Measurements from ENCODE around the gene KAZN.

Gene KAZN

GRCh38 chr1:14999441-14999840 lies 401.0 kb downstream of the KAZN start:
- DNase-seq = no peak

GRCh38 chr1:15000030-15000429 lies 401.5 kb downstream of the KAZN start:
- DNase-seq = no peak

GRCh38 chr1:15000671-15001070 lies 402.2 kb downstream of the KAZN start:
- no peak for DNase-seq

- no peak for DNase-seq
Measured at GRCh38 chr1:15001317-15001915, 402.9 kb downstream of the KAZN start.

GRCh38 chr1:15002325-15002724 lies 403.8 kb downstream of the KAZN start:
- DNase-seq = no peak

- no peak for DNase-seq
Measured at GRCh38 chr1:15004396-15004795, 405.9 kb downstream of the KAZN start.

- no peak for DNase-seq
Measured at GRCh38 chr1:15005116-15005515, 406.6 kb downstream of the KAZN start.

- no peak for DNase-seq
Measured at GRCh38 chr1:15007368-15007767, 408.9 kb downstream of the KAZN start.

- no peak for DNase-seq
Measured at GRCh38 chr1:15007842-15008241, 409.4 kb downstream of the KAZN start.

GRCh38 chr1:15008783-15009729 lies 410.6 kb downstream of the KAZN start:
- no peak for DNase-seq

GRCh38 chr1:15011160-15011559 lies 412.7 kb downstream of the KAZN start:
- DNase-seq = no peak

- DNase-seq = no peak
Measured at GRCh38 chr1:15011661-15012060, 413.2 kb downstream of the KAZN start.

GRCh38 chr1:15012822-15013221 lies 414.3 kb downstream of the KAZN start:
- no peak for DNase-seq

GRCh38 chr1:15013767-15014166 lies 415.3 kb downstream of the KAZN start:
- DNase-seq = no peak

GRCh38 chr1:15014516-15014915 lies 416.0 kb downstream of the KAZN start:
- DNase-seq = no peak

GRCh38 chr1:15016001-15016400 lies 417.5 kb downstream of the KAZN start:
- no peak for DNase-seq

GRCh38 chr1:15016526-15016925 lies 418.0 kb downstream of the KAZN start:
- no peak for DNase-seq

- DNase-seq = no peak
Measured at GRCh38 chr1:15017120-15017519, 418.6 kb downstream of the KAZN start.

- no peak for DNase-seq
Measured at GRCh38 chr1:15018767-15019166, 420.3 kb downstream of the KAZN start.

GRCh38 chr1:15020943-15021745 lies 422.7 kb downstream of the KAZN start:
- no peak for DNase-seq

GRCh38 chr1:15022048-15022447 lies 423.6 kb downstream of the KAZN start:
- no peak for DNase-seq

GRCh38 chr1:15023205-15023604 lies 424.7 kb downstream of the KAZN start:
- no peak for DNase-seq

- no peak for DNase-seq
Measured at GRCh38 chr1:15023976-15024375, 425.5 kb downstream of the KAZN start.

GRCh38 chr1:15026117-15026489 lies 427.6 kb downstream of the KAZN start:
- DNase-seq = no peak

Measured in eye (tissue), 1 donor.